ENCODE data around the gene XNDC1N.

DNA sequence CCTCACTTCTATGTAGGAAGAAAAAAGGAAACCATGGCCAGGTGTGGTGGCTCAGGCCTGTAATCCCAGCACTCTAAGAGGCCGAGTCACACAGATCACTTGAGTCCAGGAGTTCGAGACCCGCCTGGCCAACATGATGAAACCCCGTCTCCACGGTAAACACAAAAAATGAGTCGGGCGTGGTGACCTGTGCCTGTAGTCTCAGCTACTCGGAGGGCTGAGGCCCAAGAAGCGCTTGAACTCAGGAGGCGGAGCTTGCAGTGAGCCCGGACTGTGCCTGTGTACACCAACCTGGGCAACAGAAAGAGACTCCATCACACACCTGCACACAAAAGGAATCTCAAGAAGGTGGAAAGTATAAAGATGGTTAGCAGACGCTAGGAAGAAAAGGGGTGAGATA lies 32.4 kb downstream of the XNDC1N start:
- TF ChIP-seq, protein P1, sequence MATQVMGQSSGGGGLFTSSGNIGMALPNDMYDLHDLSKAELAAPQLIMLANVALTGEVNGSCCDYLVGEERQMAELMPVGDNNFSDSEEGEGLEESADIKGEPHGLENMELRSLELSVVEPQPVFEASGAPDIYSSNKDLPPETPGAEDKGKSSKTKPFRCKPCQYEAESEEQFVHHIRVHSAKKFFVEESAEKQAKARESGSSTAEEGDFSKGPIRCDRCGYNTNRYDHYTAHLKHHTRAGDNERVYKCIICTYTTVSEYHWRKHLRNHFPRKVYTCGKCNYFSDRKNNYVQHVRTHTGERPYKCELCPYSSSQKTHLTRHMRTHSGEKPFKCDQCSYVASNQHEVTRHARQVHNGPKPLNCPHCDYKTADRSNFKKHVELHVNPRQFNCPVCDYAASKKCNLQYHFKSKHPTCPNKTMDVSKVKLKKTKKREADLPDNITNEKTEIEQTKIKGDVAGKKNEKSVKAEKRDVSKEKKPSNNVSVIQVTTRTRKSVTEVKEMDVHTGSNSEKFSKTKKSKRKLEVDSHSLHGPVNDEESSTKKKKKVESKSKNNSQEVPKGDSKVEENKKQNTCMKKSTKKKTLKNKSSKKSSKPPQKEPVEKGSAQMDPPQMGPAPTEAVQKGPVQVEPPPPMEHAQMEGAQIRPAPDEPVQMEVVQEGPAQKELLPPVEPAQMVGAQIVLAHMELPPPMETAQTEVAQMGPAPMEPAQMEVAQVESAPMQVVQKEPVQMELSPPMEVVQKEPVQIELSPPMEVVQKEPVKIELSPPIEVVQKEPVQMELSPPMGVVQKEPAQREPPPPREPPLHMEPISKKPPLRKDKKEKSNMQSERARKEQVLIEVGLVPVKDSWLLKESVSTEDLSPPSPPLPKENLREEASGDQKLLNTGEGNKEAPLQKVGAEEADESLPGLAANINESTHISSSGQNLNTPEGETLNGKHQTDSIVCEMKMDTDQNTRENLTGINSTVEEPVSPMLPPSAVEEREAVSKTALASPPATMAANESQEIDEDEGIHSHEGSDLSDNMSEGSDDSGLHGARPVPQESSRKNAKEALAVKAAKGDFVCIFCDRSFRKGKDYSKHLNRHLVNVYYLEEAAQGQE (IDR thresholded peaks at IDR 0.05; ENCODE audit: borderline replicate concordance), result no peak
- TF ChIP-seq, protein P2, sequence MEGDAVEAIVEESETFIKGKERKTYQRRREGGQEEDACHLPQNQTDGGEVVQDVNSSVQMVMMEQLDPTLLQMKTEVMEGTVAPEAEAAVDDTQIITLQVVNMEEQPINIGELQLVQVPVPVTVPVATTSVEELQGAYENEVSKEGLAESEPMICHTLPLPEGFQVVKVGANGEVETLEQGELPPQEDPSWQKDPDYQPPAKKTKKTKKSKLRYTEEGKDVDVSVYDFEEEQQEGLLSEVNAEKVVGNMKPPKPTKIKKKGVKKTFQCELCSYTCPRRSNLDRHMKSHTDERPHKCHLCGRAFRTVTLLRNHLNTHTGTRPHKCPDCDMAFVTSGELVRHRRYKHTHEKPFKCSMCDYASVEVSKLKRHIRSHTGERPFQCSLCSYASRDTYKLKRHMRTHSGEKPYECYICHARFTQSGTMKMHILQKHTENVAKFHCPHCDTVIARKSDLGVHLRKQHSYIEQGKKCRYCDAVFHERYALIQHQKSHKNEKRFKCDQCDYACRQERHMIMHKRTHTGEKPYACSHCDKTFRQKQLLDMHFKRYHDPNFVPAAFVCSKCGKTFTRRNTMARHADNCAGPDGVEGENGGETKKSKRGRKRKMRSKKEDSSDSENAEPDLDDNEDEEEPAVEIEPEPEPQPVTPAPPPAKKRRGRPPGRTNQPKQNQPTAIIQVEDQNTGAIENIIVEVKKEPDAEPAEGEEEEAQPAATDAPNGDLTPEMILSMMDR (IDR thresholded peaks at IDR 0.05; ENCODE audit: poor library complexity, severe bottlenecking), result no peak
- no peak for TF ChIP-seq RAD21 (conservative IDR thresholded peaks at IDR 0.05)
- no peak for TF ChIP-seq POLR2AphosphoS5 (IDR thresholded peaks at IDR 0.05)
- no peak for TF ChIP-seq EP300 (conservative IDR thresholded peaks at IDR 0.05; ENCODE audit: poor library complexity, severe bottlenecking)
- no peak for TF ChIP-seq TAF1 (IDR thresholded peaks at IDR 0.05; ENCODE audit: low read depth)
- TF ChIP-seq EZH2 (IDR thresholded peaks at IDR 0.05; ENCODE audit: borderline replicate concordance, insufficient read depth, low read length, poor library complexity, severe bottlenecking), result no peak
- TF ChIP-seq MXI1 (conservative IDR thresholded peaks at IDR 0.05; ENCODE audit: poor library complexity, severe bottlenecking), result no peak
- no peak for TF ChIP-seq SMC3 (conservative IDR thresholded peaks at IDR 0.05; ENCODE audit: poor library complexity)
